Gastrocnemius medialis (tissue), 4 donors: ENCODE results near the gene TNIK. TPM values are rescaled to one million over a fixed set of nuclear protein-coding genes. Genes with fewer than 3 reads are reported as not detected.

Experiments
- ATAC-seq, 2 donors: fragments of 150-250 bp; one replicate each; pipeline ENCODE4 v1.9.1; 2016
- DNase-seq, 2 donors: peaks; one replicate each; pipeline ENCODE4 v3.0.0-alpha.2; 2019
- H3K27ac ChIP-seq, 4 donors: fragments of 200-600 bp; sonication (generic); 1 replicate in 1 of 4; 2 replicates in 3 of 4; pipeline ENCODE4 v1.5.1; 2016 to 2018; ENCODE audit warnings: mild to moderate bottlenecking in 2 of 4, moderate library complexity in 1 of 4
- H3K27me3 ChIP-seq, 3 donors: fragments of 200-600 bp; sonication (generic) in 2 of 3; 1 replicate in 1 of 3; 2 replicates in 2 of 3; pipeline versions ENCODE4 v1.5.1 to v1.6.0; 2016 to 2019; ENCODE audit warnings: mild to moderate bottlenecking in 1 of 3, moderate library complexity in 1 of 3
- H3K36me3 ChIP-seq, 2 donors: fragments of 200-600 bp; sonication (generic) in 1 of 2; one replicate each; pipeline ENCODE4 v1.5.1; 2017 to 2018
- H3K4me1 ChIP-seq, 2 donors: fragments of 200-600 bp; sonication (generic) in 1 of 2; one replicate each; pipeline ENCODE4 v1.5.1; 2016 to 2017; ENCODE audit warnings: mild to moderate bottlenecking in 2 of 2
- H3K4me3 ChIP-seq, 4 donors: fragments of 200-600 bp; sonication (generic) in 3 of 4; 1 replicate in 1 of 4; 2 replicates in 3 of 4; pipeline ENCODE4 v1.5.1; 2016 to 2019; ENCODE audit warnings: mild to moderate bottlenecking in 2 of 4
- H3K9me3 ChIP-seq, 3 donors: fragments of 200-600 bp; sonication (generic) in 2 of 3; 1 replicate in 1 of 3; 2 replicates in 2 of 3; pipeline ENCODE4 v1.5.1; 2016 to 2019
- POLR2A ChIP-seq, 2 donors: fragments of 450-650 bp; IDR thresholded peaks; one replicate each; pipeline ENCODE4 v1.6.1; 2017; ENCODE audit warnings: antibody characterized with exemption in 2 of 2, mild to moderate bottlenecking in 2 of 2, moderate library complexity in 2 of 2
- in situ Hi-C, 4 donors: fragments of 200-750 bp; cut with MboI; loops; one replicate each; pipeline versions ENCODE4 v1.15.0 to v1.8.0; 2017; ENCODE audit warnings: low sequenced_read_pairs in 4 of 4
- intact Hi-C: fragments of 100-400 bp; cut with DNase I; formaldehyde crosslinking; loops from one replicate; pipeline ENCODE4 v1.15.1; 2023; ENCODE audit warnings: low total_unique reads
- total RNA-seq, 4 donors: library from RNA; depleted of rRNA; stranded (reverse); fragments of >200 nt; gene quantifications; one replicate each; pipeline versions ENCODE4 v1.1.0 to v1.2.3, GENCODE V29; 2016
- TF ChIP-seq, protein P1 (sequence below), 5 experiments: fragments of 450-650 bp in 3 of 5; fragments of 200-600 bp in 2 of 5; sonication (generic) in 2 of 5; IDR thresholded peaks in 4 of 5; conservative IDR thresholded peaks in 1 of 5; 1 replicate in 4 of 5; 2 replicates in 1 of 5; pipeline ENCODE4 v1.5.1; 2016 to 2019; ENCODE audit warnings: antibody characterized with exemption in 5 of 5, mild to moderate bottlenecking in 3 of 5, moderate library complexity in 3 of 5

The TNIK gene
- total RNA-seq, 4 donors from 2014 or later = 5.2 to 19.7 (median 10.6) TPM

- Histone ChIP-seq H3K27ac (no peak overlapping the region), H3K9me3 (no peaks in the 10 kb centered on the region), H3K4me3 (no peak overlapping the region), H3K36me3 (peaks cover 0 to 29% of the 10 kb centered on the region in 2 donors), H3K27me3 (no peaks in the 10 kb centered on the region), H3K4me1 (peaks cover 0 to 6% of the 10 kb centered on the region in 2 donors)
- ATAC-seq = no peak
- intact Hi-C loops = no loop called here
- no peak for DNase-seq
- in situ Hi-C loops = no loop called here
- TF ChIP-seq POLR2A (IDR thresholded peaks at IDR 0.05) = no peak
Observed at GRCh38 chr3:171086914-171087313, 373.3 kb downstream of the TNIK start.

- in situ Hi-C loops = no loop called here
- intact Hi-C loops = no loop called here
- Histone ChIP-seq H3K9me3 (no peaks in the 10 kb centered on the region), H3K36me3 (peaks cover 0 to 22% of the 10 kb centered on the region in 2 donors), H3K27me3 (no peaks in the 10 kb centered on the region), H3K4me1 (no peaks in the 10 kb centered on the region), H3K27ac (no peak overlapping the region), H3K4me3 (no peak overlapping the region)
- no peak for DNase-seq
- no peak for ATAC-seq
- TF ChIP-seq POLR2A (IDR thresholded peaks at IDR 0.05) = no peak
- TF ChIP-seq, protein P1, sequence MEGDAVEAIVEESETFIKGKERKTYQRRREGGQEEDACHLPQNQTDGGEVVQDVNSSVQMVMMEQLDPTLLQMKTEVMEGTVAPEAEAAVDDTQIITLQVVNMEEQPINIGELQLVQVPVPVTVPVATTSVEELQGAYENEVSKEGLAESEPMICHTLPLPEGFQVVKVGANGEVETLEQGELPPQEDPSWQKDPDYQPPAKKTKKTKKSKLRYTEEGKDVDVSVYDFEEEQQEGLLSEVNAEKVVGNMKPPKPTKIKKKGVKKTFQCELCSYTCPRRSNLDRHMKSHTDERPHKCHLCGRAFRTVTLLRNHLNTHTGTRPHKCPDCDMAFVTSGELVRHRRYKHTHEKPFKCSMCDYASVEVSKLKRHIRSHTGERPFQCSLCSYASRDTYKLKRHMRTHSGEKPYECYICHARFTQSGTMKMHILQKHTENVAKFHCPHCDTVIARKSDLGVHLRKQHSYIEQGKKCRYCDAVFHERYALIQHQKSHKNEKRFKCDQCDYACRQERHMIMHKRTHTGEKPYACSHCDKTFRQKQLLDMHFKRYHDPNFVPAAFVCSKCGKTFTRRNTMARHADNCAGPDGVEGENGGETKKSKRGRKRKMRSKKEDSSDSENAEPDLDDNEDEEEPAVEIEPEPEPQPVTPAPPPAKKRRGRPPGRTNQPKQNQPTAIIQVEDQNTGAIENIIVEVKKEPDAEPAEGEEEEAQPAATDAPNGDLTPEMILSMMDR (IDR thresholded peaks at IDR 0.05 in 4 of 5, conservative IDR thresholded peaks at IDR 0.05 in 1 of 5) = no peak
Observed at GRCh38 chr3:171077261-171077660, 382.9 kb downstream of the TNIK start.

GRCh38 chr3:171072432-171072831 lies 387.8 kb downstream of the TNIK start:
- no peaks in the 10 kb centered on the region for H3K36me3 ChIP-seq
- no peak overlapping the region for H3K4me3 ChIP-seq
- no peak overlapping the region for H3K27ac ChIP-seq
- H3K9me3 ChIP-seq = no peaks in the 10 kb centered on the region
- ATAC-seq = no peak
- H3K4me1 ChIP-seq = no peaks in the 10 kb centered on the region
- intact Hi-C loops (no loop called here), in situ Hi-C loops (no loop called here)
- no peaks in the 10 kb centered on the region for H3K27me3 ChIP-seq
- TF ChIP-seq, protein P1 (IDR thresholded peaks at IDR 0.05 in 4 of 5, conservative IDR thresholded peaks at IDR 0.05 in 1 of 5) = no peak
- no peak for TF ChIP-seq POLR2A (IDR thresholded peaks at IDR 0.05)
- no peak for DNase-seq

- DNase-seq (no peak), ATAC-seq (no peak)
- in situ Hi-C loops = no loop called here
- Histone ChIP-seq H3K27ac (no peak overlapping the region), H3K9me3 (no peaks in the 10 kb centered on the region), H3K27me3 (no peaks in the 10 kb centered on the region), H3K4me3 (no peak overlapping the region), H3K36me3 (peaks cover 0 to 8% of the 10 kb centered on the region in 2 donors), H3K4me1 (no peaks in the 10 kb centered on the region)
- TF ChIP-seq, protein P1 (IDR thresholded peaks at IDR 0.05 in 4 of 5, conservative IDR thresholded peaks at IDR 0.05 in 1 of 5) = no peak
- no peak for TF ChIP-seq POLR2A (IDR thresholded peaks at IDR 0.05)
- intact Hi-C loops = no loop called here
Observed at GRCh38 chr3:171068658-171069057, 391.5 kb downstream of the TNIK start.

DNA sequence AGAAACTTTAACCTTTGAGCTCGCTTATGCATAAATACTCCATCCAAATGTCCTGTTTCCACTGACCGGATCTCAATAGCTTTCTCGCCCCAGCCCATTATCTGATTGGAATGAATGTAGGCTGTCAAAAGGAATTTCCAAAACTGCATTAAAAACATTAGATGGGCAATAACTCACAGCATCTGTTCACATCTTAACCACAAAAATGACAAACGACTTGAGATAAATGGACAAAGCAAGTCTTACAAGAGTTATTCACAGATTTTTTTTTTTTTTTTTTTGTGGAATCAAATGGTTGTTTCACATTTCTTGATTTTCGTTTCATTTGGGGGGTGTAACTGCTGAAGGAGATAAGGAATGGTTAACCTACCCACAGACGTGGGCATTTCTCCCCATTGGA lies 394.0 kb downstream of the TNIK start:
- no peak for ATAC-seq
- H3K27me3 ChIP-seq = no peaks in the 10 kb centered on the region
- H3K9me3 ChIP-seq = no peaks in the 10 kb centered on the region
- no peaks in the 10 kb centered on the region for H3K4me1 ChIP-seq
- intact Hi-C loops = no loop called here
- in situ Hi-C loops = no loop called here
- H3K27ac ChIP-seq = no peak overlapping the region
- no peak overlapping the region for H3K4me3 ChIP-seq
- no peak for TF ChIP-seq POLR2A (IDR thresholded peaks at IDR 0.05)
- TF ChIP-seq, protein P1 (IDR thresholded peaks at IDR 0.05 in 4 of 5, conservative IDR thresholded peaks at IDR 0.05 in 1 of 5) = no peak
- peaks cover 0 to 8% of the 10 kb centered on the region in 2 donors for H3K36me3 ChIP-seq
- DNase-seq = no peak
